HG03066 (cell line): Measurements from ENCODE around the gene SLC26A3.

ENCODE experiments used
- ATAC-seq: cut with Tn5 transposase; IDR thresholded peaks from one replicate; pipeline ENCODE4 v1.9.1; 2021; ENCODE audit warnings: low read depth; ENCODE audit not compliant: unreplicated experiment

SLC26A3 gene

DNA sequence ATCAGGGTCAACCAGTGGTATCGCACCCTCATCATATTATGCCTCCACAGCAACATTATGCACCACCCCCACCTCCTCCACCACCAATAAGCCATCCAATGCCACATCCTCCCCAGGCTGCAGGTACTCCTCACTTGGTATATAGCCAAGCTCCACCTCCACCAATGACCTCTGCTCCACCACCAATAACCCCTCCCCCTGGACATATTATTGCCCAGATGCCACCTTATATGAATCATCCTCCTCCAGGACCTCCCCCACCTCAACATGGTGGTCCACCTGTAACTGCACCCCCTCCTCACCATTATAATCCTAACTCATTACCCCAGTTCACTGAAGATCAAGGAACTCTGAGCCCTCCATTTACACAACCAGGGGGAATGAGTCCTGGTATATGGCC, 44.4 kb downstream of the SLC26A3 start:
- ATAC-seq = no peak

DNA sequence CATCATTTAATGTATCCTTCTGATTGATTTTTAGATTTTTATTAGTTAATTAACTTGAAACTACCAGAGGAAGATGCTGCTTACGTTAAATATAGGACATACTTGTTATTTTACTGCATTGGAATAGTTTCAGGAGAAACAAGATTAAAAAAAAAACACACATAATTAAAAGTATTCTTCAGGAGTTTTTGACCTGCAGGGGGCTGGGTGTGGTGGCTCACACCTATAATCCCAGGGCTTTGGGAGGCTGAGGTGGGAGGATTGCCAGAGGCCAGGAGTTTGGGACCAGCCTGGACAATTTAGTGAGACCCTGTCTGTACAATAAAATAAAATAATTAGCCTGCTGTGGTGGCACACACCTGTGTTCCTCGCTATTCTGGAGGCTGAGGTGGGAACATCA, 48.4 kb downstream of the SLC26A3 start:
- no peak for ATAC-seq

DNA sequence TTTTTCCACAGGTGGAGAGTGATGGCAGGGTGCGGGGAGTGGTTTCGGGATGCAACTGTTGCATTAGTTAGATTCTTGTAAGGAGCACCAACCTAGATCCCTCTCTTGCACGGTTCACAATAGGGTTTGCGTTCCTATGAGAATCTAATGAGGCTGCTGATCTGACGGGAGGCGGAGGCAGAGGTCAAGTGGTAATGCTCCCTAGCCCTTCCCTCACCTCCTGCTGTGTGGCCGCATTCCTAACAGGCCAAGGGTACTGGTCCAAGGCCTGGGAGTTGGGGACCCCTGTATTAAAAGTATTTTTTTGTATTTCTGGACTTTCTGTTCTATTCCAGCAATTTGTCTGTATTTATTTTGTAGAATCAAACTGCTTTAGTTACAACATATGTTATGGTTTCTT, 51.9 kb downstream of the SLC26A3 start:
- ATAC-seq = no peak

DNA sequence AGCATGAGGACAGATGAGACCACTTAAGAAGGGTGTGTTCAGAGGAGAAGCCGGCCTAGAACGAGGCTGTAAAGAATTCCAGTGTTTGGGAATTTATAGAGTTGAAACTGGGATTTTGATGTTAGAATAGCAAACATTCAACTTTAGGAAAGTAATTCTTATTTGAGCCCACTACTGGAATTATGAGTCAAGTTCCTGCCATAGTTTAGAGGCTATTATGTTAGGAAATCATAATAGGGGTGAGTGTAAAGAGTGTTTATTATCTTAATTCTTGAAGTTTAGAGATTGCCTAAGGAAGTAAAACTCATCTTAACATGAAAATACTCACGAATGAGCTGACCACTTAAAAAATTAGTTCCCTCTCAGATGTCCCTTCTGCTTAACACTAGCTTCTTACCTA, 57.0 kb downstream of the SLC26A3 start:
- no peak for ATAC-seq

DNA sequence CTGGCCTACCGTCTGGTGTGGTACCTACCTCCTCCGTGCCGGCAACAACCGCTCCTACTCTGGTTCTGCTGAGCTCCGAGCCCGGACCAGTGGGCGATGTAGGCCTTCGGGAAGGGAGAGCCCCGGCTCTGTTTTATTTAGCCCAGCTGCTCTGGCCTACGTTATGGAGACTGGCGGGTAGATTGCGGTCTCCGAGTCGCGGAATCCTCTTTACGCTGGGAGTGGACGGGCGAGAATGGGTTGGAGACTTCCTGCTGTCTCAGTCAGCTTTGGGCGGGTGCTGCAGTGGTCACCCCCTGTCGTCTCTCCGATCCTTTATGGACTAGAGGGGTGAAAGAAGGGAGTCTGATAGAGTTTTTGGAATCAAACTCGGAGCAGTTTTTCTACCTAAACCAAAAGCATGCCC, 58.7 kb downstream of the SLC26A3 start:
- peak; percentile 28 for ATAC-seq

DNA sequence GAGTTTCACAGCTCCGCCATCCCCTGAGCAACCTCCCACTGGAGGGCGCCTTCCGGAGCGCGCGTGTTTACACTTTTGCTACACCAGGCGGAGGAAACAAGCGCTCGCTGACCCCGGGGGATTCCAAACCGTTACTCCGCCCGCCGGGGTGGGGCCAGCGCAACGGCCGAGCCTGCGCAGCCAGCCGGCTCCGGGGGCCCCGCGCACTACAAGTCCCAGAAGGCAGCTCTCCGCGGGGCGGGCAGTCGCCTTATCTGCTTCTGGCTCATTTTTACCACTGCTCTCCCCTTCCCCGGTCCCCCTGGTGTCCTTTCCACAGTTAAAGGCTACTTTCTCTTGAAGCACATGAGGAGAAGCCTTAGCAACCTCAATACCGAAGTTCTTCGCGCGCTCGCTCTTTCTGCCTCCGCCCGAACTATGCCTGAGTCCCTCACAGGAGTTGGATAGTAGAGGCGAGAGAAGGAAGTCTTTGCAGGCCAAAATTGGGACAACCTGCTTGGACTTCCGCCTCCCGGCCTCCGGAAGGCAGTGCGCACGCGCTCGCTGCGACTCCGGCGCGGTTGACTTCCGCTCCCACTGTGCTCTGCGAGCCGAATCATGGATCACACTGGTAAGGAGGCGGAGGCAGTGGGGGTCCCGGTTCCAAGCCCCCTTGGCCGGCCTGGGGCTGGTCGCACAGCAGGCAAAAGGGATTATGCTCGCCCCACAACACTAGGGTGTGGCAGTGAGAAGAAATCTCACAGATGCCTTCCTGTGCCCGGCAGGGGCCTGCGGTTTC, 59.3 kb downstream of the SLC26A3 start, which contains the start of gene CBLL1:
Gene CBLL1 (plus strand): TSS at position 576 of the 778 bp plus-strand sequence. CDS start 22 bp downstream, at position 598.
- ATAC-seq = peak; percentile 90

DNA sequence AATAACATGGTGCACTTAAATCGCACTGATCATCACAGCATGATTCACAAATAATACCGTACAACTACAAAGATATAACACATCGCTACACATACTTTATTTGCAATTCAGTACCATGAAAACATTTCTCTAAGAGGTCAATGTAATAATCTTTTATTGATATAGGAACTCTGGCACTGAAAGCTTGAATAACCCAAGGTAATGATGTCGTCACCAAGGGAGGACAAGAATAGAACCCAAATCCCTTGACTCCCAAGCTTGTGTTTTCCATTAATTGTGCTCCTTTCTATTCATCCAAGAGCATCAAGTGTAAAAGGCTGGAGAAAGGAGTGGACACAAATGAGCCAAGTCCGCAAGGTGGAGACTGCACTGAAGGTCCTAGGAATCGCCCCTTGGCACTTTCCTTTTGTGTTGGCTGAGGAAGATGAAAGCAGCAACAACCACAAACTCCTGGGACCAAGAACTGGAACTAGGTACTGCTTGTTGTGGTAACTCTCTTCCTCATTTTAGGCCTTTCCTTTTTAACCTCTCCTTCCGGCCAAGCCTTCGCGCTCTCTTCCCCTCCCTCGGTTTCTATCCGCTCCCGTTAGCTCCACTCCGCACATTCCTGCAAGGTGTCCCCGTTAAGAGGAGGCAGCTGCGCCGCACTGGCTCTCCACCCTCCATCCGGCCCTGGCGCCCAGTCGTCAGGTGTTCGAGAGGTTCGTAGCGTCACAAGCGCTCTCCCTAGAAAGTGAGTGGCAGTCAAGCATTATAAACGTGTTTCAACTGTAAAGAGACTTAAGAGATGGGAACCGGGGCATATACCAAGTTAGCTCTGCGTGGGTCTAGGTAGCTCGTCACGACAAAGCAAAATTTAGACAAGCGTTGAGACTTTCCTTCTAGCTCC, 60.1 kb downstream of the SLC26A3 start:
- ATAC-seq = peak; percentile 32

DNA sequence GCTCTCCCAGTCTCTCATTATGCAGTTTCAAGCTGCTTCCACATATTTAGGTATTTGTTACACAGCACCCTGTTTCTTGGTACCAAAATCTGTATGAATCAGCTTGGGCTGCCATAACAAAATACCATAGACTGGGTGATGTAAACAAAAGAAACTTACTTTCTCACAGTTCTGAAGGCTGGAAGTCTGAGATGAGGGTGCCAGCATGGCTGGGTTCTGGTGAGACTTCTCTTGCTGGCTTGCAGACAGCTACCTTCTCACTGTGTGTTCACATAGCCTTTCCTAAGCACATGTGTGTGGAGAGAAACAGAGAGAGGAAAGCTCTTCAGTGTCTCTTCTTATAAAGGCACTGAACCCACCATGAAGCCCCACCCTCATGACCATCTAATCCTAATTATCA, 74.7 kb downstream of the SLC26A3 start:
- ATAC-seq = no peak

DNA sequence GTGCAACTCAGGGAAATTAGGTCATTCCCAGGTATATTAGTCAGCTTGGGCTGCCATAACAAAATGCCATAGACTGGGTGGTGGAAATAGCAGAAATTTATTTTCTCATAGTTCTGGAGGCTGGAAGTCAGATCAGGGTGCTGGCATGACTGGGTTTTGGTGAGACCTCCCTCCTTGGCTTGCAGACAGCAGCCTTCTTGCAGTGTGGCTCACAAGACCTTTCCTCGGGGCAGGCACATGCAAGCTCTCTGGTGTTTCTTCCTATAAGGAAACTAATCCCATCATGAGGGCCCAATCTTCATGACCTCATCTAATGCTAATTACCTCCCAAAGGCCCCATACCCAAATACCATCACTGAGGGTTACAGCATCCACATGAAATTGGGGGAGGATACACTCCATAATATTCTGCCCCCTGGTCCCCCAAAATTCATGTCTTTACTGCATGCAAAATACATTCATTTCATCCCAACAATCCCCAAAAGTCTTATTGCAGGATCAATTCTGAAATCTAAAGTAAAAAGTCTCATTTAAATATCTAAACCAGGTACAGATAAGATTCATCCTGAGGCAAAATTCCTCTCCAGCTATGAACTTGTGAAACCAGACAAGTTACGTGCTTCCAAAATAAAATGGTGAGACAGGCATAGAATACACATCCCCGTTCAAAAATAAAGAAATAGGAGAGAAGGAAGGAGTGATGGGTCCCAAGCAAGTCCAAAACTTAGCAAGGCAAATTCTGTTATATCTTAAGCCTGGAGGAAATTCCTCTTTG, 76.5 kb downstream of the SLC26A3 start:
- ATAC-seq = no peak

DNA sequence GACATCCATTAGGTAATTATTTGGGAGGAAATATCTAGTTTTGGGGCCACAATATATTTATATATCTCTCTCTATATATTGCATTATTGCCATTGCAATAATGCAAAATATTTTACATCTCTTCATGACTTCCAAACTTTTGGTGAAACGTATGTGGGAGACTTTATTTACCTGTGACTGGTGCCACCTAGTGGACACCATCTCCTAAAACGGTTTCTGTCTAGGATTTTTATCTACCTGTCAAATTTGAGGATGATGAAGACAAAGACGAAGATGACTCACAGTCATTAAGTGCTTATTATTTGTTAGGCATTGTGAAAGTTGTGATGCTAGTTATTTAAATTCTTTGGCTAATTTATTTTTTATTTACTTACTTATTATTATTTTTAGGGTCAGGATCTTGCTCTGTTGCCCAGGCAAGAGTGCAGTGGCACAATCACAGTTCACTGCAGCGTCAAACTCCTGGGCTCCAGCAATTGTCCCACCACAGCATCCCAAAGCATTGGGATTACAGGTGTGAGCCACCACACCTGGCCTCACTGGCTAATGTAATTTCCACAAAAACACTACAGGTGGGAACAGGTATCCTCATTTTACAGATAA, 77.8 kb downstream of the SLC26A3 start:
- ATAC-seq = no peak

DNA sequence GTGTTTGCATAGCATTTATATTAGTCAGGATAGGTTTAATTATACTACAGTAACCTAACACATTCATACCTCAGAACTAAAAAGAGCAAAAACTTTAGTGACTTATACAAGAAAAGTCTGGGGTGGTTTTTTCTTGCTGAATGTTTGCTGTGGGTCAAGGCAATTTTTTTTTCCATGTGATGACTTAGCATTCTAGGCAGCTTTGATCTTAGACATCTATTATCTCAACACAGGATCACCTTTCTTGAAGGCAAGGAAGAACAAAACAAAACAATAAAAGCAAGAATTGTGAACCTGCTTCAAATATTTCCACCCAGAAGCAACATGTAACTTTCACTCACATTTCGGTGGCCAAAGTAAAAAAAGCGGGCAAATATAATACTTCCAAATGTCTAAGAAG, 79.8 kb downstream of the SLC26A3 start:
- no peak for ATAC-seq

DNA sequence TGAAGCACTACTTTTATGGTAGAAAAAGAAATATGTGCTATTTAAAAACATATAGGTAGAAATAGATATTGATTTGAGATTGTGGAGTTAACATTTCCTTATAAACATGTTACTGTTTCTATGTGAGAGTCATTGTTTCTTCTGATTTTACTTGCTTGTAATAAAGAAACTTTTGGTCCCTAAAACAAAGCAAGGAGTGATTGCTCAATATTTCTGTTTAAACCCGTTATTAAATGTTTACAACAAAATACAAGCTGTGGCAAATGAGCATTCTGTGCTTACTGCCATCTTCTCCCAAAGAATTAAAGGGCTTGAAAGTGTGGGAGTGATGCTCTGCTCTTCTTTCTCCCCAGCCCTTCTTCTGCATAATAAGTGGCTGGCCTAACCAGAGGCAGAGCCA, 81.7 kb downstream of the SLC26A3 start:
- no peak for ATAC-seq

DNA sequence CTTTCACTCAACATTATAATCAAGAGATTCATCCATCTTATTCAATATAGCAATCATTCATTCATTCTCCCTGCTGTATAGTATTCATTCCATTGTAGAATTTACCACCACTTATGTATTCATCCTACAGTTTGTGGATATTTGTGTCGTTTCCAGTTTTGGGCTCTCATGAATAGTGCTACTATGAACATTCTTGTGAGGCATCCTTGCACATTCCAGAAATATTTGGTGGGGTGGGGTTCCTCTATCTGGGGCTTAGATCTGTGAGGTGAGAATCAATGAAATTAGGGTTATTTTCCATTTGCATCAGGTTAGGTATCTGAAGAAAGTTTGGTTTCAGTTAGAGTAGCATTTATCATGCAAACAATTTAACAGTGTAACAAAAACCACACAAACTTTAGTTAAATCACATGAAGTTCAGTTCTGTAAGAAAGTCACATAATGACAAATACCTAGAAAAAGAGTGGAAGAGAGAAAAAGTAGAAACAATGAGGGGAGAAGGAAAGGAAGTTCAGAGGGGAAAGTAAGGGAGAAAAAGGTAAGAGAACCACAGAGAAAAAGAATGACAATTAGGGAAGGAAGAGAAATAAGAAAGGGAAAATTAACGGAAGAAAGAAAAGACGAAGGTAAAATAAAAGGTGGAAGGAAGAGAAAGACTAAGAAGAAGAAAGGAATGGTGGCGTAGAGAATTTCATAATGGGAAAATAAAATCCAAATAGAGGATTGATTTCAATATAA, 84.4 kb downstream of the SLC26A3 start:
- ATAC-seq = no peak

DNA sequence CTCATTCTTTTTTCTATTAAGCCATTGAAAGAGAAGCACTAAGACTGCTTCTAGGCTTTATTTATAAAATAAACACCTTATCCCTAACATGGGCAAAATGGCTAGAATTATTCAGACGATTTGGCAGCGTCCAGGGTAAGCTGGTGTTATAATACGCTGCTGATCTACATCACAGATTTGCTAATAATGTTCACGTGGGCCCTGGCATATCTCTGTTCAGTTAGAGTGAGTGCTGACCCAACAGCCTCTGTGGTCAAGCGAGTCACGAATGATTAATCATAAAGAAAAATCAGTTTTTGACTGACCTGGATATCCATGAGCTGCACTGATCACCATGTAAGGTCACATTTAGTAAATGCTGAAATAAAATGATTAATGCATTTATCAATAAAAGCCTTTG, 87.5 kb downstream of the SLC26A3 start:
- no peak for ATAC-seq
